OCI-LY7 (cell line): ENCODE measurements around the gene TTC7B. TPM values are rescaled to one million over a fixed set of nuclear protein-coding genes. Genes with fewer than 3 reads are reported as not detected.
"Not testable (repeated sequence)": the region's sequence is repeated elsewhere in the genome, so short reads cannot be mapped to it uniquely, and the experiment has no call there.

Source experiments
- BruUV-seq: library from RNA; stranded (reverse); fragments of 400-500 nt; replicated peaks from 2 replicates; lab custom pipeline; 2021; lab: Mats Ljungman, UMichigan
- CTCF ChIA-PET: fragments of 300-600 bp; sonication (Branson Sonifier 250); formaldehyde crosslinking; loops from one replicate; lab custom pipeline; 2022; ENCODE audit warnings: antibody characterized with exemption; ENCODE audit not compliant: unreplicated experiment; lab: Charles Lee
- POLR2A ChIA-PET: fragments of 300-600 bp; sonication (Branson Sonifier 250); formaldehyde crosslinking; loops from one replicate; lab custom pipeline; 2022; ENCODE audit warnings: antibody characterized with exemption; lab: Charles Lee
- DNase-seq: peaks from one replicate; pipeline ENCODE4 v3.0.0-alpha.2; 2015; ENCODE audit warnings: low spot score
- H2AFZ ChIP-seq: fragments of 200-600 bp; sonication (generic), shearing (Covaris generic); 2 replicates; pipeline ENCODE4 v1.6.1; 2014; ENCODE audit warnings: mild to moderate bottlenecking, antibody characterized with exemption, low read length, moderate library complexity
- H3K27ac ChIP-seq: fragments of 200-600 bp; sonication (generic); 2 replicates; pipeline ENCODE4 v1.5.1; 2014; ENCODE audit warnings: mixed run types, low read depth, mild to moderate bottlenecking, moderate library complexity, low read length, inconsistent platforms; ENCODE audit not compliant: poor library complexity, severe bottlenecking
- H3K36me3 ChIP-seq: fragments of 200-600 bp; sonication (generic); 2 replicates; pipeline ENCODE4 v1.6.1; 2014; ENCODE audit warnings: mild to moderate bottlenecking, antibody characterized with exemption, low read length, moderate library complexity, mixed read lengths; ENCODE audit not compliant: insufficient read depth
- H3K4me1 ChIP-seq: fragments of 200-600 bp; sonication (generic); 2 replicates; pipeline ENCODE4 v1.5.1; 2014; ENCODE audit warnings: mild to moderate bottlenecking, low read length; ENCODE audit not compliant: insufficient read depth, poor library complexity, severe bottlenecking
- H3K4me2 ChIP-seq: fragments of 200-600 bp; sonication (generic); 2 replicates; pipeline ENCODE4 v1.6.1; 2014; ENCODE audit warnings: mild to moderate bottlenecking, low read length
- H3K4me3 ChIP-seq: fragments of 200-600 bp; sonication (generic); 2 replicates; pipeline ENCODE4 v1.5.1; 2014; ENCODE audit warnings: mild to moderate bottlenecking, low read depth, low read length; ENCODE audit not compliant: poor library complexity, severe bottlenecking
- H3K79me2 ChIP-seq: fragments of 200-600 bp; sonication (generic); 2 replicates; pipeline ENCODE4 v1.6.1; 2016; ENCODE audit warnings: low read depth, mild to moderate bottlenecking, low read length, moderate library complexity, mixed read lengths; ENCODE audit not compliant: insufficient read depth
- H3K9me2 ChIP-seq: fragments of 200-600 bp; sonication (generic); 2 replicates; pipeline ENCODE4 v1.6.1; 2016; ENCODE audit warnings: mild to moderate bottlenecking, low read length, mixed read lengths; ENCODE audit not compliant: insufficient read depth
- H3K9me3 ChIP-seq: fragments of 200-600 bp; sonication (generic); 2 replicates; pipeline ENCODE4 v1.6.1; 2014; ENCODE audit warnings: mild to moderate bottlenecking, mixed run types, low read length, mixed read lengths
- H4K20me1 ChIP-seq: fragments of 200-600 bp; sonication (generic); 2 replicates; pipeline ENCODE4 v1.6.1; 2014; ENCODE audit warnings: mild to moderate bottlenecking, antibody characterized with exemption, low read length, moderate library complexity, mixed read lengths; ENCODE audit not compliant: insufficient read depth
- CTCF ChIP-seq: fragments of 200-600 bp; sonication (generic); conservative IDR thresholded peaks from 2 replicates; pipeline ENCODE4 v1.5.1; 2014; ENCODE audit warnings: mild to moderate bottlenecking, antibody characterized with exemption, low read length, moderate library complexity, mixed read lengths
- EZH2phosphoT487 ChIP-seq: fragments of 200-600 bp; sonication (generic); IDR thresholded peaks from 2 replicates; pipeline ENCODE4 v1.6.1; 2018; ENCODE audit warnings: low read depth, borderline replicate concordance, mild to moderate bottlenecking, mixed run types, antibody characterized with exemption, low read length, moderate library complexity, mixed read lengths
- intact Hi-C: fragments of 100-400 bp; cut with micrococcal nuclease; formaldehyde crosslinking; loops from one replicate; pipeline ENCODE4 v1.10.0; 2022; ENCODE audit not compliant: unreplicated experiment
- total RNA-seq, 2 experiments: library from RNA; depleted of rRNA in 1 of 2; stranded (reverse); fragments of >200 nt in 1 of 2; shearing (Covaris generic) in 1 of 2; gene quantifications; 2 replicates each; pipeline ENCODE4 v1.2.3, GENCODE V29; 2014 to 2022

Gene TTC7B
- total RNA-seq, 2 experiments from 2014 or later: 0.19 to 0.51 TPM

DNA sequence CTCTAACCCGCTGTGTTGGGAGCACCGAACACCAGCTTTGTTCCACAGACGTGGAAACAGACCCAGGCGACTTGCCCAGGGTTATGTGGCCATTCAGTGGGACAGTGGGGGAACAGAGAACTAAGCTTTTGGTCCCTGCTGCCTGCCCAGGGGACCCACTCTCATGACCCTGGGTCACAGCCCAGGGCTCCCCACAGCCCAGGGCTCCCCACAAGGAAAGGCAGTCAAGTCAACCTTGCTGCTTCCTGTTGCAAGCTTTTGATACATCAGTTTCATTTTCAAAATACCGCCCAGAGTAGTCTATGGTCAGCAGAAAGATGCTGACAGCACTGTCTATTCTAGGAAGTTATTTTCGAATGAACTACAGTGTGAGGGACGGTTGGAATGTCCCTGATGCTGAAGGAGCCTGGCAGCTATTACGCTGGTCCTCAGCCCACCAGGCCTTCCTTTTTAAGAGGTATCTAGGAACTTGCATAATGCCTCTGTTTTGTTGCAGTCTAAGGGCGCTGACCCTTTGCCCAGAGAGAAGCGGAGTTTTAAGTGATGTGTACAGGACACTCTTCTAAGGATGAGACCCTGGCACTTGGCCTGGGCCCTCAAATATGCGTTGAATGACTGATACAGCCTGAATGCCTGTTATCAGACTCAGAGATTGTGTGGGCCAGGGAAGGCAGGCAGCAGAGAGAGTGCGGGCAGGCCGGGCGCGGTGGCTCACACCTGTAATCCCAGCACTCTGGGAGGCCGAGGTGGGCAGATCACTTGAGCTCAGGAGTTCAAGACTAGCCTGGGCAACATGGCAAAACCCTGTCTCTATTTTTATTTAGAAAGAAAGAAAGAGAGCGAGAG lies 12.6 kb upstream of the TTC7B start:
- H3K9me2 ChIP-seq: no peaks in the 10 kb centered on the region
- H3K79me2 ChIP-seq: no peaks in the 10 kb centered on the region
- BruUV-seq: no TSS peak
- H3K4me3 ChIP-seq: no peak overlapping the region
- POLR2A ChIA-PET: no interaction called here
- H3K4me2 ChIP-seq: no peak overlapping the region
- no peak for DNase-seq
- H4K20me1 ChIP-seq: no peaks in the 10 kb centered on the region
- H3K9me3 ChIP-seq: 0 out of 2 replicates have a peak, but pooled peaks cover 3% of the 10 kb centered on the region
- TF ChIP-seq CTCF: no peak
- TF ChIP-seq EZH2phosphoT487: no peak
- CTCF ChIA-PET: no interaction called here
- intact Hi-C loops: no loop called here
- H2AFZ ChIP-seq: no peak overlapping the region
- no peak overlapping the region for H3K27ac ChIP-seq
- no peaks in the 10 kb centered on the region for H3K4me1 ChIP-seq
- no peaks in the 10 kb centered on the region for H3K36me3 ChIP-seq

DNA sequence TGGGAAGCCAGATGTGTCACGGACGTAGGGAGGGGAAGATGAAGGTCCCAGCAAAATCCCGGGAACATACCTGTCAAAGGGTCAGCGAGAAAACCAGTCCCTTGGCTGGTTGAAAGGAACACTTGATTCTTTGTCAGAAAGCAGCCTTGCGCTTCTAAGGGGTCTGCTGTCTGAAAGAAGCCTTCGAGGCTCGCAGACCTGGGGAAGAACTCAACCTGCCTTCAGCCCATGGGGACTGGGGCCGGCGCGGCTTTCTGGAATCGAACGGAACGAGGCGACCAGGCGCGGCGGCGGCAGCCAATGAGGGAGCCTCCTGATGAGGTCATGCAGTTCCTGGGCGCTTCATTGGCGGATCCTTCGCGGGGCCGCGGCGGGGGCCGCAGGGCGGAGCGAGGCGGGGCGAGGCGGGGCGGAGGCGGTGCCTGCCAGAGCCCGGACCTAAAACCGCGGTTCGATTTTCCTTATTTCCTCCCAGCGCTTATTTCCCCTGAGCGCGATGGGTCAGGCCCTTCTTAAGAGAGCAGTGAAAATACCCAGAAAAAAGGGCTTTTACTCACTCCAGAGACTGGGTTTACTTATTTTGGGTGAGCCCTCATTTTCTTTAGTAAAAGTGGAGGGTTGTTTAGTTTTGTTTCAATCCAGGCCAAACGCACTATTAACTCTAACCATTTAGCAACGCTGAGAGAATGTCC lies 11.8 kb upstream of the TTC7B start:
- POLR2A ChIA-PET: no interaction called here
- Histone ChIP-seq H3K4me1 (no peaks in the 10 kb centered on the region), H3K36me3 (no peaks in the 10 kb centered on the region), H3K4me2 (no peak overlapping the region), H2AFZ (no peak overlapping the region), H4K20me1 (no peaks in the 10 kb centered on the region), H3K4me3 (no peak overlapping the region), H3K9me2 (no peaks in the 10 kb centered on the region), H3K9me3 (0 out of 2 replicates have a peak, but pooled peaks cover 3% of the 10 kb centered on the region), H3K79me2 (no peaks in the 10 kb centered on the region), H3K27ac (no peak overlapping the region)
- intact Hi-C loops: no loop called here
- no TSS peak for BruUV-seq
- no peak for DNase-seq
- TF ChIP-seq CTCF (no peak), EZH2phosphoT487 (no peak)
- CTCF ChIA-PET: no interaction called here

DNA sequence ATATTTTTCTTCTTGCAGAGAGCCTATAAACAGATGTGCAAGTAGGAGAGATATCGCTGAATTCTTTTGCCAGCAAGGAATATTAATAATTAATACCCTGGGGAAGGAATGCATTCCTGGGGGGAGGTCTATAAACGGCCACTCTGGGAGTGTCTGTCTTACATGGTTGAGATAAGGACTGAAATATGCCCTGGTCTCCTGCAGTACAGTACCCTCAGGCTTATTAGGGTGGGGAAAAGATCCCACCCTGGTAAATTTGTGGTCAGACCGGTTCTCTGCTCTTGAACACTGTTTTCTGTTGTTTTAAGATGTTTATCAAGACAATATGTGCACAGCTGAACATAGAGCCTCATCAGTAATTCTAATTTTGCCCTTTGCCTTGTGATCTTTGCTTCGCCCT lies 7.3 kb upstream of the TTC7B start:
- intact Hi-C loops, H3K9me3 ChIP-seq, H3K4me1 ChIP-seq, CTCF ChIA-PET, H4K20me1 ChIP-seq, H3K9me2 ChIP-seq, H3K79me2 ChIP-seq, POLR2A ChIA-PET, BruUV-seq, H2AFZ ChIP-seq, H3K36me3 ChIP-seq, H3K4me2 ChIP-seq, H3K27ac ChIP-seq, H3K4me3 ChIP-seq: not testable (repeated sequence)
- DNase-seq: peak; percentile 4
